Transverse colon (tissue), 4 donors: ENCODE data around the gene UBR3. TPM values are rescaled to one million over a fixed set of nuclear protein-coding genes. Genes with fewer than 3 reads are reported as not detected.

ENCODE experiments used
- DNase-seq: peaks from one replicate; pipeline ENCODE4 v3.0.0-alpha.2; 2019
- H3K27ac ChIP-seq, 4 donors: fragments of 200-600 bp; sonication (generic); 2 replicates each; pipeline ENCODE4 v1.5.1; 2016 to 2018; ENCODE audit warnings: inconsistent platforms in 4 of 4
- H3K27me3 ChIP-seq: fragments of 200-600 bp; sonication (generic); 2 replicates; pipeline ENCODE4 v1.5.1; 2017; ENCODE audit warnings: inconsistent platforms
- H3K36me3 ChIP-seq, 4 donors: fragments of 200-600 bp; sonication (generic); 2 replicates each; pipeline ENCODE4 v1.5.1; 2017 to 2019; ENCODE audit warnings: inconsistent platforms in 4 of 4
- H3K4me1 ChIP-seq, 4 donors: fragments of 200-600 bp; sonication (generic); 2 replicates each; pipeline ENCODE4 v1.5.1; 2017 to 2020; ENCODE audit warnings: inconsistent platforms in 4 of 4
- H3K4me3 ChIP-seq, 4 donors: fragments of 200-600 bp; sonication (generic); 1 replicate in 1 of 4; 2 replicates in 3 of 4; pipeline versions ENCODE4 v1.5.1 to v1.6.1; 2017 to 2019; ENCODE audit warnings: inconsistent platforms in 4 of 4
- H3K9me3 ChIP-seq, 2 donors: fragments of 200-600 bp; sonication (generic); 2 replicates each; pipeline ENCODE4 v1.5.1; 2017 to 2019; ENCODE audit warnings: inconsistent platforms in 2 of 2
- CTCF ChIP-seq, 5 experiments: fragments of 200-600 bp in 3 of 5; fragments of 450-650 bp in 2 of 5; sonication (generic) in 3 of 5; IDR thresholded peaks; 1 replicate in 2 of 5; 2 replicates in 3 of 5; pipeline ENCODE4 v1.5.1; 2016 to 2017; ENCODE audit warnings: antibody characterized with exemption in 5 of 5, inconsistent platforms in 3 of 5, mild to moderate bottlenecking in 2 of 5, moderate library complexity in 1 of 5
- EP300 ChIP-seq: sonication (generic); formaldehyde crosslinking; IDR thresholded peaks from one replicate; pipeline ENCODE4 v1.6.1; 2017; ENCODE audit warnings: antibody characterized with exemption, low read depth
- POLR2A ChIP-seq: fragments of 450-650 bp; IDR thresholded peaks from one replicate; pipeline ENCODE4 v1.6.1; 2016; ENCODE audit warnings: antibody characterized with exemption, mild to moderate bottlenecking, moderate library complexity
- POLR2AphosphoS5 ChIP-seq, 3 donors: sonication (generic); formaldehyde crosslinking; IDR thresholded peaks; one replicate each; pipeline ENCODE4 v1.6.1; 2016; ENCODE audit warnings: antibody characterized with exemption in 3 of 3
- WGBS, 2 donors: methylation state at CpG; one replicate each; pipeline ENCODE4 v1.1.5; 2018; ENCODE audit warnings: low coverage in 1 of 2; 5-methylcytosine and 5-hydroxymethylcytosine counted together
- in situ Hi-C, 4 donors: fragments of 200-750 bp; cut with MboI; loops; one replicate each; pipeline versions ENCODE4 v1.15.0 to v1.15.1; 2017; ENCODE audit warnings: low sequenced_read_pairs in 3 of 4, low pct_ligation_motif_present in 1 of 4, low pct_unique_long_range_greater_than_20kb in 1 of 4
- intact Hi-C: fragments of 100-400 bp; cut with DNase I; formaldehyde crosslinking; loops from one replicate; pipeline ENCODE4 v1.15.1; 2023; ENCODE audit warnings: low total_unique reads
- total RNA-seq, 4 donors: library from RNA; depleted of rRNA; stranded (reverse); fragments of >200 nt; gene quantifications; one replicate each; pipeline ENCODE4 v1.1.0, GENCODE V29; 2016

The UBR3 gene
- total RNA-seq, 4 donors from 2014 or later = 45.2 to 79.0 (median 74.1) TPM

GRCh38 chr2:169797601-169798000, 29.7 kb upstream of the UBR3 start:
- no peak overlapping the region for H3K27ac ChIP-seq
- 90 to 100% methylated on average over 2 to 5 of the region's 5 CpGs for WGBS, 2 donors
- H3K9me3 ChIP-seq = no peaks in the 10 kb centered on the region
- in situ Hi-C loops (no loop called here), intact Hi-C loops (no loop called here)
- TF ChIP-seq POLR2AphosphoS5 (IDR thresholded peaks at IDR 0.05) = no peak
- no peak for TF ChIP-seq POLR2A
- TF ChIP-seq EP300 = no peak
- TF ChIP-seq CTCF (IDR thresholded peaks at IDR 0.05) = no peak
- H3K4me1 ChIP-seq = peaks cover 0 to 20% (median 10%) of the 10 kb centered on the region in 4 donors
- H3K4me3 ChIP-seq = no peak overlapping the region
- H3K36me3 ChIP-seq = peaks cover 0 to 7% (median 0%) of the 10 kb centered on the region in 4 donors
- H3K27me3 ChIP-seq = no peaks in the 10 kb centered on the region
- no peak for DNase-seq

- Histone ChIP-seq H3K4me3 (peak overlapping the region; percentile 64 to 88 (median 88)), H3K36me3 (peaks cover 0 to 7% (median 0%) of the 10 kb centered on the region in 4 donors), H3K27ac (peak overlapping the region; percentile 81 to 94 (median 92)), H3K27me3 (no peaks in the 10 kb centered on the region), H3K9me3 (no peaks in the 10 kb centered on the region), H3K4me1 (peaks cover 0 to 25% (median 10%) of the 10 kb centered on the region in 4 donors)
- WGBS, 2 donors = 4 to 6% methylated on average over 3 to 4 of the region's 4 CpGs
- no peak for DNase-seq
- TF ChIP-seq EP300 = no peak
- no peak for TF ChIP-seq CTCF (IDR thresholded peaks at IDR 0.05)
- TF ChIP-seq POLR2A = no peak
- no peak for TF ChIP-seq POLR2AphosphoS5 (IDR thresholded peaks at IDR 0.05)
- in situ Hi-C loops (no loop called here), intact Hi-C loops (no loop called here)
Observed at GRCh38 chr2:169798397-169798717, 28.9 kb upstream of the UBR3 start.

- intact Hi-C loops = no loop called here
- H3K27ac ChIP-seq = peak within 1 kb of the TSS; percentile 81 to 94 (median 92)
- peak; percentile 94 for DNase-seq
- in situ Hi-C loops = no loop called here
- H3K4me3 ChIP-seq = peak within 1 kb of the TSS; percentile 64 to 88 (median 88)
- WGBS, 2 donors = 0% methylated on average over 7 to 67 of the region's 67 CpGs
- H3K27me3 ChIP-seq = no peaks in the 10 kb centered on the region
- no peaks in the 10 kb centered on the region for H3K9me3 ChIP-seq
- peaks cover 0 to 7% (median 0%) of the 10 kb centered on the region in 4 donors for H3K36me3 ChIP-seq
- peaks cover 0 to 30% (median 10%) of the 10 kb centered on the region in 4 donors for H3K4me1 ChIP-seq
- no peak for TF ChIP-seq EP300
- peak; percentile 69 for TF ChIP-seq POLR2A
- peak; percentile 83 to 87 (median 86) for TF ChIP-seq POLR2AphosphoS5 (IDR thresholded peaks at IDR 0.05)
Observed at GRCh38 chr2:169798718-169799592, 28.3 kb upstream of the UBR3 start, which contains the start of gene SSB. TSS of gene SSB (plus strand) at chr2:169798871. CDS start at chr2:169800961, 2,090 bp downstream.

GRCh38 chr2:169803480-169803879, 23.8 kb upstream of the UBR3 start:
- TF ChIP-seq CTCF (IDR thresholded peaks at IDR 0.05) (no peak), POLR2AphosphoS5 (IDR thresholded peaks at IDR 0.05) (no peak), EP300 (no peak)
- no peak overlapping the region for H3K4me3 ChIP-seq
- H3K9me3 ChIP-seq = no peaks in the 10 kb centered on the region
- intact Hi-C loops (no loop called here), in situ Hi-C loops (no loop called here)
- peaks cover 0 to 46% (median 17%) of the 10 kb centered on the region in 4 donors for H3K36me3 ChIP-seq
- H3K4me1 ChIP-seq = peaks cover 0 to 35% (median 8%) of the 10 kb centered on the region in 4 donors
- WGBS, 2 donors = 95% methylated on average over 9 of the region's 9 CpGs; no CpG with 5 or more reads in 1 of the 2 donors
- H3K27ac ChIP-seq = no peak overlapping the region
- no peaks in the 10 kb centered on the region for H3K27me3 ChIP-seq
- DNase-seq = no peak
